Posterior vena cava (tissue), 2 donors: ENCODE data around the gene DRAP1. TPM values are rescaled to one million over a fixed set of nuclear protein-coding genes. Genes with fewer than 3 reads are reported as not detected.
"Not testable (repeated sequence)": the region's sequence is repeated elsewhere in the genome, so short reads cannot be mapped to it uniquely, and the experiment has no call there.

Experiments used
- DNase-seq: peaks from one replicate; pipeline ENCODE4 v3.0.0-alpha.2; 2020; ENCODE audit warnings: low spot score
- intact Hi-C, 2 donors: fragments of 100-400 bp; cut with DNase I; formaldehyde crosslinking; loops; one replicate each; pipeline versions ENCODE4 v1.14.1 to v1.14.2; 2022 to 2023
- total RNA-seq, 2 donors: library from RNA; stranded (reverse); fragmentation: NEBNext Ultra II Directional; extraction: Animal tissue kit (Norgen Biotek cat#: 25700); gene quantifications; one replicate each; pipeline ENCODE4 v1.2.1, GENCODE V29; 2021
- donor health status: DM: yes; HTN: yes; CAD: no.
- donor health status: DM: yes; HTN: yes; CAD: no.

The DRAP1 gene
- total RNA-seq, 2 donors from 2014 or later: 76.0 to 92.2 TPM

- intact Hi-C loops: loop anchor here (2.0 to 10.0 kb wide), 3 partner anchors 80 to 104 kb away; partner anchors contain the start of gene SART1 (in 1 of the 2)
- DNase-seq: peak; percentile 91
These were observed 34.5 kb upstream of the DRAP1 start for GRCh38 chr11:65884716-65885092.

GRCh38 chr11:65885231-65885630, 34.0 kb upstream of the DRAP1 start:
- intact Hi-C loops: loop anchor here in 1 of 2 donors (2.0 to 10.0 kb wide), 2 partner anchors 80 to 104 kb away; partner anchors contain the start of gene SART1
- DNase-seq: no peak

- DNase-seq: no peak
- intact Hi-C loops: loop anchor here in 1 of 2 donors (2.0 to 10.0 kb wide), 2 partner anchors 79 to 103 kb away; partner anchors contain the start of gene SART1
These were observed 33.3 kb upstream of the DRAP1 start for GRCh38 chr11:65885808-65886536.

GRCh38 chr11:65886826-65887722, 32.2 kb upstream of the DRAP1 start:
- no peak for DNase-seq
- intact Hi-C loops: loop anchor here in 1 of 2 donors (10.0 kb wide), 1 partner anchor 78 kb away; the partner anchor contains the start of gene SART1

GRCh38 chr11:65887723-65888162, 31.5 kb upstream of the DRAP1 start:
- DNase-seq: no peak
- intact Hi-C loops: loop anchor here in 1 of 2 donors (10.0 kb wide), 1 partner anchor 77 kb away; the partner anchor contains the start of gene SART1

DNA sequence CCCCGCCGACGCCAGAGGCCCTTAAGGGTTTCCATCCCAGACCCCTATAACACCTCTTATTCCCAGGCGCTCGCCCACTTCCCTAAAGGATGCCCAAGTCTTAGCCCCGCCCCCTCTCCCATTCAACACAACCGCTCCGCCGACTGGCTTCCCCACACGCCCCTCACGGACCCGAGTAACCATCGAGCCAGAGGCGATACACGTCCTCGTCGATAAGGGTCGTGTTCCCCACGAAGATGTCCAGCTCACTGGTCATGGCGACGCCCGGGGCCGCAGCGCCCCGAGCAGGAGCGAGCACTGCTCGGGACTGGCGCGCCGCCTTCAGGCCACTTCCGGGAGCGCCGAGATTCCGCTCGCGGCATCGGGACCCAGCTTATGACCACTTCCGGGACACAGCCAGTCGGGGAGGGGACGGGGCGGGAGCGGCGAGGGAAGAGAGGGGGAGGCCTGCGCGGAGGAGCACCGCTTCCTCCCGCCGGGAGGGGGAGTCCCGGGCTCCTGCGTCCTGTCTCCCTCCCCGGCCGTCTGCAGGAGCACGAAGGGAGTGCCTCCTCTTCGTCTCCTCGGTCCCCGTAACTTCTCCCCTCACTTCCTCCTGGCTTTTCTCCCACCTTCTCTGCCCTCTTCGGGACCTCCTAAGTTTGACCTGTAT, 30.9 kb upstream of the DRAP1 start, which contains the start of gene FIBP:
Gene FIBP (minus strand): TSS at position 309 of the 652 bp plus-strand sequence. CDS start 53 bp downstream, at position 256.
- peak; percentile 99 for DNase-seq
- intact Hi-C loops: loop anchor here in 1 of 2 donors (10.0 kb wide), 1 partner anchor 77 kb away; the partner anchor contains the start of gene SART1

- intact Hi-C loops: no loop called here
- peak; percentile 100 for DNase-seq
These were observed 28.7 kb upstream of the DRAP1 start, which contains the start of gene CCDC85B for GRCh38 chr11:65890324-65891218. TSS of gene CCDC85B (plus strand) at chr11:65890673. CDS start at chr11:65890784, 111 bp downstream.

- intact Hi-C loops: no loop called here
- no peak for DNase-seq
These were observed 27.7 kb upstream of the DRAP1 start for GRCh38 chr11:65891219-65892136.

- intact Hi-C loops, DNase-seq: not testable (repeated sequence)
These were observed 27.1 kb upstream of the DRAP1 start for GRCh38 chr11:65892137-65892540.

GRCh38 chr11:65892661-65893317, 26.4 kb upstream of the DRAP1 start:
- intact Hi-C loops: no loop called here
- no peak for DNase-seq

GRCh38 chr11:65894034-65894591, 25.1 kb upstream of the DRAP1 start:
- intact Hi-C loops: no loop called here
- DNase-seq: peak; percentile 88

DNA sequence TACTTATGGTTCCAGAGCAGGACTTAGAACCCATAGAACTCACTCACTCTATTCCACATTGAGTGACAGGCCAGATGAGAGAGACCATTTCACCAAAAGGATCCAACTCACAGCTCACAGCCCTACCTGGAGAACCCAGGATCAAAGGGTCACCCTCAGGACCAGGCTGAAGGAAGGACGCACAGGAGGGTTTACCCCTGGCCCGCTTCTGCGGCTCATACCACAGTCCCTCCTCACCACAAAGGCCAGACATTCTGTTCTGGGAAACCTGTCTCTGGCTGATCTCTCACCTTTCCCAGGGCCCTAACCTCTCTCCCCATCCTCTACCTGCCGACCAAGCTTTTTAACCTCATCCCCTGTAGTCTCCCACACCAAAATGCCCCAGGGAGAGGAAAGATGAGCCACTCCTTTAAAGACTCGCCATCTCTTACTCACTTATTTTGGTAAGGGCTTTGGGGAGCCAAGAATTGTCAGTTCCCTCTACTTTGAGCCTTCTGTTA, 23.7 kb upstream of the DRAP1 start:
- intact Hi-C loops: no loop called here
- DNase-seq: no peak

DNA sequence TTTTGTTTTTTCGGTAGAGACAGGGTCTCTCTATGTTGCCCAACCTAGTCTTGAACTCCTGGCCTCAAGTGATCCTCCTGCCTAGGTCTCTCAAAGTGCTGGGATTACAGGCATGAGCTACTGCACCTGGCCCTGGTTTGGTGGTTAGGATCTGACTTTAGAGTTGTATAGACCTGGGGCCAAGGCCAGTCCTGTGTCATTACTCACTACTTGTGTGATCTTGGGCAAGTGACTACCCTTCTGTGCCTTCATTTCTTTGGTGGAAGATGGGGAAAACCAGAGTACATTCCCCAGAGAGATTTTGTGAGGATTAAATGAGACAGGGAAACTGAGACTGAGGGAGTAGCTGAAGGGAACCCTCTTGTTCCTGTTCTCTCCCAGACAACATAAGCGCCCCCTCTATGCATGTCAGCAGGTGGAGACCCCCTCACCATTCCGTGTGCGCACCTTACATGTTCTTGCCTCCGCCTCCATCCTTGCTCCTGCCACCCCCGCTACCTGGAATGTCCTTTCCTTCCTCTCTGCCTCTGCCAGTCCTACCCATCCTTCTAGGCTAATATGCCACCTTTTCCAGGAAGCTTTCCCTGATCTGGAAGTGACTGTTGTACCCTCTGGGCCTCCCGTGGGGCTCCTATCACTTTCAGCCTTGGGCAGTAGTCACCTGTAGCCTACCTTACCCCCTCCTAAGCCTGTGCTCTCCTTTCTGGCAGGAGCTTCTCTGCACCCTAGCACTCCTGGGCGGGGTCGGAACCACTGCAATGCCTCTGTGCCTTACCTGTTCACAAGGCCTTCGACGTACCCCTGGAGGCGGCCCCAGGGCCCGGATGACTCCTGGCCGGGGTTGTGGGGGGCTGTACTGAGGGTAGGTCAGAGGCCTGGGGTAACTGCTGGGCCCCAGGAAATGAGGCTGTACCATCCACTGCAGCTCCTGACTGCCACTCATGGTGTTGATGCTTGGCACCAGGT, 22.9 kb upstream of the DRAP1 start:
- intact Hi-C loops: no loop called here
- no peak for DNase-seq

DNA sequence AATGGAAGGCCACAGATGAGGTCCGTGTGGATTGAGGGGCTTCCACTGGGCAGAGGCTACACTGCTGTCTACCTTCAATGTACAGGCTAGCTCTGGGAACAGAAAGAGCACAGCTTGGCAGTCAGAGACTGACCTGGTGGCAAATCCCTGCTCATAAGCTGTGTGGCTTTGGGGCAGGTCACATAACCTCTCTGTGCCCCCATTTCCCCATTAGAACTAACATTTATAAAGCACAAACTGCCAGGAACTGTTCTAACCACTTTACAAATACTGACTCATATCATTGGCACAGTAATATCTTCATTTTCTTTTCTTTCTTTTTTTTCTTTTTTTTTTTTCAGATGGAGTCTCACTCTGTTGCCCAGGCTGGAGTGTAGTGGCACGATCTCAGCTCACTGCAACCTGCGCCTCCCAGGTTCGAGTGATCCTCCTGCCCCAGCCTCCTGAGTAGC, 22.2 kb upstream of the DRAP1 start:
- no peak for DNase-seq
- intact Hi-C loops: no loop called here
